Stomach (tissue), 4 donors: ENCODE results near the gene CLTA.

ENCODE experiments used
- POLR2AphosphoS5 ChIP-seq, 3 donors: sonication (generic); formaldehyde crosslinking; IDR thresholded peaks; one replicate each; pipeline ENCODE4 v1.6.1; 2016; ENCODE audit warnings: antibody characterized with exemption in 3 of 3
- TF ChIP-seq, protein P1 (sequence below), 7 experiments: fragments of 450-650 bp in 4 of 7; fragments of 200-600 bp in 3 of 7; sonication (generic) in 3 of 7; IDR thresholded peaks; one replicate each; pipeline ENCODE4 v1.5.1; 2016 to 2019; ENCODE audit warnings: antibody characterized with exemption in 7 of 7, control low read depth in 2 of 7, mild to moderate bottlenecking in 1 of 7

GRCh38 chr9:36174271-36174670, 16.4 kb upstream of the CLTA start:
- TF ChIP-seq, protein P1, sequence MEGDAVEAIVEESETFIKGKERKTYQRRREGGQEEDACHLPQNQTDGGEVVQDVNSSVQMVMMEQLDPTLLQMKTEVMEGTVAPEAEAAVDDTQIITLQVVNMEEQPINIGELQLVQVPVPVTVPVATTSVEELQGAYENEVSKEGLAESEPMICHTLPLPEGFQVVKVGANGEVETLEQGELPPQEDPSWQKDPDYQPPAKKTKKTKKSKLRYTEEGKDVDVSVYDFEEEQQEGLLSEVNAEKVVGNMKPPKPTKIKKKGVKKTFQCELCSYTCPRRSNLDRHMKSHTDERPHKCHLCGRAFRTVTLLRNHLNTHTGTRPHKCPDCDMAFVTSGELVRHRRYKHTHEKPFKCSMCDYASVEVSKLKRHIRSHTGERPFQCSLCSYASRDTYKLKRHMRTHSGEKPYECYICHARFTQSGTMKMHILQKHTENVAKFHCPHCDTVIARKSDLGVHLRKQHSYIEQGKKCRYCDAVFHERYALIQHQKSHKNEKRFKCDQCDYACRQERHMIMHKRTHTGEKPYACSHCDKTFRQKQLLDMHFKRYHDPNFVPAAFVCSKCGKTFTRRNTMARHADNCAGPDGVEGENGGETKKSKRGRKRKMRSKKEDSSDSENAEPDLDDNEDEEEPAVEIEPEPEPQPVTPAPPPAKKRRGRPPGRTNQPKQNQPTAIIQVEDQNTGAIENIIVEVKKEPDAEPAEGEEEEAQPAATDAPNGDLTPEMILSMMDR (IDR thresholded peaks at IDR 0.05) = no peak
- no peak for TF ChIP-seq POLR2AphosphoS5 (IDR thresholded peaks at IDR 0.05)
